Colonic mucosa (tissue), 4 donors: Measurements from ENCODE around the gene KCNIP1. TPM values are rescaled to one million over a fixed set of nuclear protein-coding genes. Genes with fewer than 3 reads are reported as not detected.

Experiments used
- DNase-seq: peaks from one replicate; pipeline ENCODE4 v3.0.0-alpha.2; 2020
- H3K27ac ChIP-seq: fragments of 200-600 bp; one replicate; pipeline ENCODE4 v1.8.0; 2021
- H3K27me3 ChIP-seq: fragments of 200-600 bp; one replicate; pipeline ENCODE4 v1.8.0; 2021
- H3K36me3 ChIP-seq: fragments of 200-600 bp; one replicate; pipeline ENCODE4 v1.8.0; 2021
- H3K4me1 ChIP-seq: fragments of 200-600 bp; one replicate; pipeline ENCODE4 v1.8.0; 2021; ENCODE audit warnings: mild to moderate bottlenecking
- H3K4me3 ChIP-seq: fragments of 200-600 bp; one replicate; pipeline ENCODE4 v1.8.0; 2021
- H3K9ac ChIP-seq, 2 donors: one replicate each; pipeline ENCODE4 v1.7.0; 2013; ENCODE audit warnings: control low read depth in 2 of 2, low read depth in 2 of 2, low read length in 2 of 2
- H3K9me3 ChIP-seq: fragments of 200-600 bp; one replicate; pipeline ENCODE4 v1.8.0; 2021
- intact Hi-C: fragments of 100-400 bp; cut with DNase I; formaldehyde crosslinking; loops from one replicate; pipeline ENCODE4 v1.14.1; 2022
- total RNA-seq, 2 donors: library from RNA; stranded (reverse); fragmentation: NEBNext Ultra II Directional in 1 of 2; extraction: Animal tissue kit (Norgen Biotek cat#: 25700) in 1 of 2; gene quantifications; one replicate each; pipeline ENCODE4 v1.2.1, GENCODE V29; 2021
- TF ChIP-seq, protein P1 (sequence below): fragments of 200-600 bp; IDR thresholded peaks from one replicate; pipeline ENCODE4 v1.8.0; 2022; ENCODE audit warnings: antibody characterized with exemption, mild to moderate bottlenecking
- donor health status: healthy.
- donor health status: DM: no; HTN: no; CAD: no.
- donor health status: DM: no; HTN: no; CAD: no.

Gene KCNIP1
- total RNA-seq, 2 donors from 2014 or later, result 0.24 to 0.25 TPM

DNA sequence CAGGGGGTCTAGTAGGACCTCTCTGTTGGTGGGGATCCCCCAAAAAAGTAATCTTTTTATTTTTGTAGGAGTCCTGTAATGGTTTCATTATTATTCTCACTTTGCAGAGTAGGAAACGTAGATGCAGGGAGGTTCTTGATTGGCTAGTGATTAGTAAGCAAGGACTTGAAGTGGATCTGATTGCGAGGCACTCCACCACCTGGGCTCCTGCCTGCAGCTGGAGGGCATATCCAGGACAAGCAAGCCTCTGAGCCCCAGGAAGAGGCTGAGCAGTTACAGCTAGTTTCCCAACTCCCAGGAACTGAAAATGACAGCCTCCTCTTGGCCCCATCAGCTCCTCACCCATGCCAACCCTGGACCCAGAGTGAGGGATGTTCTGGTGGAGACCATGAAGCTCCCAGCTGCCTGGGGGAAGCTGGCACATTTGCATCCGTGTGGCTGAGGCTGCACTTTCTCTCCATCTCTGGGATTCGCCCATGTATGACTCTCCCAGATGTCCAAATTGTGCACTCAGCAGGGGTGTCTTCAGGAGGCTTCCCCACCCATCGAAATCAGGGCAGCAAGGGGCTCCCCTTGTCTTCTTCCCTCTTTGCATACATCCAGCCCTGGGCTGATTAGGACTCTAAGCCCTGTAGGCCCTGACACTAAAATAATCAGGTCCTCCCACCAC, 10.2 kb downstream of the KCNIP1 start:
- no peak overlapping the region for H3K9ac ChIP-seq
- TF ChIP-seq, protein P1, sequence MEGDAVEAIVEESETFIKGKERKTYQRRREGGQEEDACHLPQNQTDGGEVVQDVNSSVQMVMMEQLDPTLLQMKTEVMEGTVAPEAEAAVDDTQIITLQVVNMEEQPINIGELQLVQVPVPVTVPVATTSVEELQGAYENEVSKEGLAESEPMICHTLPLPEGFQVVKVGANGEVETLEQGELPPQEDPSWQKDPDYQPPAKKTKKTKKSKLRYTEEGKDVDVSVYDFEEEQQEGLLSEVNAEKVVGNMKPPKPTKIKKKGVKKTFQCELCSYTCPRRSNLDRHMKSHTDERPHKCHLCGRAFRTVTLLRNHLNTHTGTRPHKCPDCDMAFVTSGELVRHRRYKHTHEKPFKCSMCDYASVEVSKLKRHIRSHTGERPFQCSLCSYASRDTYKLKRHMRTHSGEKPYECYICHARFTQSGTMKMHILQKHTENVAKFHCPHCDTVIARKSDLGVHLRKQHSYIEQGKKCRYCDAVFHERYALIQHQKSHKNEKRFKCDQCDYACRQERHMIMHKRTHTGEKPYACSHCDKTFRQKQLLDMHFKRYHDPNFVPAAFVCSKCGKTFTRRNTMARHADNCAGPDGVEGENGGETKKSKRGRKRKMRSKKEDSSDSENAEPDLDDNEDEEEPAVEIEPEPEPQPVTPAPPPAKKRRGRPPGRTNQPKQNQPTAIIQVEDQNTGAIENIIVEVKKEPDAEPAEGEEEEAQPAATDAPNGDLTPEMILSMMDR, result no peak
- no peak for DNase-seq

DNA sequence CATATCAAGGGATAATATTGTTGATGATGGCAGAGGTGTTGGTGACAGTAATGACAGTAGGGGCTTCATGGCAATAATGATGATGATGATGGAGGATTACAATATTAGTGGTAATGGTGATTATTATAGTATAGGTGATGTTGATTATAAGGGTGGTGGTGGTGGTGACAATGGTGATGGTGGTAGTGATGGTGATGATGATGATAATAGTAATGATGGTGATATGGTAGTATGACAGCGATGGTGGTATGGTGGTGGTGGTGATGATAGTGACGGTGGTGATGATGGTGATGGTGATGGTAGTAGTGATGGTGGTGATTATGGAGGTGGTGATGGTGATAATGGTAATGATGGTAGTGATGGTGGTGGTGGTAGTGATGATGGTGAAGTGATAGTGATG, 13.6 kb downstream of the KCNIP1 start:
- no peak overlapping the region for H3K9ac ChIP-seq
- H3K4me3 ChIP-seq, result no peak overlapping the region
- TF ChIP-seq, protein P1, result no peak
- H3K9me3 ChIP-seq, result no peaks in the 10 kb centered on the region
- H3K4me1 ChIP-seq, result no peaks in the 10 kb centered on the region
- H3K27ac ChIP-seq, result no peak overlapping the region
- no peaks in the 10 kb centered on the region for H3K36me3 ChIP-seq
- intact Hi-C loops, result no loop called here
- DNase-seq, result no peak
- no peaks in the 10 kb centered on the region for H3K27me3 ChIP-seq

More for the DNA sequence above, 10.2 kb downstream of the KCNIP1 start:
- Histone ChIP-seq H3K9me3 (no peaks in the 10 kb centered on the region), H3K27me3 (no peaks in the 10 kb centered on the region), H3K4me3 (no peak overlapping the region), H3K27ac (no peak overlapping the region), H3K4me1 (no peaks in the 10 kb centered on the region), H3K36me3 (no peaks in the 10 kb centered on the region)
- intact Hi-C loops, result no loop called here

DNA sequence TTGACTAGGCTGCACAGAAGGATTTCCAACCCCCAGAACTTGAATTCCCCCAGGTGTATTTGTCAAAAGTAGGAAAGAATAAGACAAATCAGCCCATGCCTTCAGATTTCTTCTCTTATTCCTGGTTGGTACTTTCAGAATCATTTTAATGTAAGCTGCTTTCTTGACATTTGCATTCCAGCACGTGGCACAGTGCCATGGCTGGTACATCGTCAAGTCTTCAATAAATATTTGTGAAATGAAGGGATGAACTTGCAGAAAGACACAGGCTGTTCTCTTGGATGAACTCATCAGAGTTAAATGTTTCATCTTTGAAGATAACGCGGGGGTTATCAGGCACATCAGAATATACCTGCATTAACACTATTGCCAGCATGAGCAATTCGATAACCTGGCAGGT, 14.5 kb downstream of the KCNIP1 start:
- Histone ChIP-seq H3K36me3 (no peaks in the 10 kb centered on the region), H3K4me1 (no peaks in the 10 kb centered on the region), H3K27ac (no peak overlapping the region), H3K4me3 (no peak overlapping the region), H3K9ac (no peak overlapping the region), H3K9me3 (no peaks in the 10 kb centered on the region), H3K27me3 (no peaks in the 10 kb centered on the region)
- DNase-seq, result no peak
- intact Hi-C loops, result no loop called here
- TF ChIP-seq, protein P1, result no peak

DNA sequence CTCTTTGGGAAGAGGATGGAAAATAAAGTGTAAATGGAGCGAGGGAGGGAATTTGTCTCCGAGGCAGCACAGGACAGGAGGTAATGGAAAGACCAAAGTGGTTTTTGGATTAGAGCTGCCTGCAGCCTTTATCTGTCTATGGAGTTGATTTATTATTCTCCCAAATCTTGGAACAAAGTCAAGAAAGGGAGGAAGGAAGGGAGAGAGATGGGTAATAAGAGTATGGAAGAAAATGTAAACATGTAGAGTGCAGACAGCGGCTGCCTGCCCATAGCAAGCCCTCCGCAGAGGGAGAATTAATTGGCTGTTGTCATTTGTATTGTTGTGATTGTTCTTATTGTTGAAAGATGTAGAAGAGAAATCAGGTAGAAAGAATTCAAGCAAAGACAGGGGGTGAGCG, 15.7 kb downstream of the KCNIP1 start:
- TF ChIP-seq, protein P1, result no peak
- no peaks in the 10 kb centered on the region for H3K4me1 ChIP-seq
- no peak overlapping the region for H3K9ac ChIP-seq
- DNase-seq, result no peak
- H3K27ac ChIP-seq, result no peak overlapping the region
- H3K4me3 ChIP-seq, result no peak overlapping the region
- H3K27me3 ChIP-seq, result no peaks in the 10 kb centered on the region
- intact Hi-C loops, result no loop called here
- no peaks in the 10 kb centered on the region for H3K36me3 ChIP-seq
- no peaks in the 10 kb centered on the region for H3K9me3 ChIP-seq

DNA sequence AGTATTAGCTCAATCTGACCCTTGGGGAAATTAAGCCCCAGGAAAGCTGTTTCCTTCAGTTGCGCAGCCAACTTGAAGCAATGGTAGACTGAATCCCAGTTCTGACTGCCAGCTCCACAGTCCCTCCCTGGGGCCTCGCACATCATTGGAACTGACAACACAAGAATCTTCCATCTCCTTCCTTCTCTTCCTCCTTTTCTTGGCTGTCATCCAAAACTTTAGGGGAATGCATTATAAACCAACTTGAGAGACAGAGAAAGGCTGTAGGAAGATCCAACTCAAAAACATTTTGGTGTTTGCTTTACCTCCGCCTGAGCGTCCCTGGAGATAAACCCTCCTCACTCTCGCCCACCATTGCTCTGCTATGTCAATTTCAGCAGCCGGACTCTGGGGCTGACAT, 16.6 kb downstream of the KCNIP1 start:
- H3K36me3 ChIP-seq, result no peaks in the 10 kb centered on the region
- TF ChIP-seq, protein P1, result no peak
- H3K27ac ChIP-seq, result no peak overlapping the region
- no peaks in the 10 kb centered on the region for H3K4me1 ChIP-seq
- intact Hi-C loops, result no loop called here
- no peaks in the 10 kb centered on the region for H3K27me3 ChIP-seq
- DNase-seq, result no peak
- H3K9ac ChIP-seq, result no peak overlapping the region
- H3K4me3 ChIP-seq, result no peak overlapping the region
- no peaks in the 10 kb centered on the region for H3K9me3 ChIP-seq
